HT1080 (cell line): ENCODE measurements around the gene TP53I13. TPM values are rescaled to one million over a fixed set of nuclear protein-coding genes. Genes with fewer than 3 reads are reported as not detected.

ENCODE experiments used
- DNase-seq: peaks from one replicate; pipeline ENCODE4 v3.0.0-alpha.2; 2015; ENCODE audit warnings: low read depth
- total RNA-seq: library from RNA; depleted of rRNA; stranded (reverse); fragments of >200 nt; shearing (Covaris generic); gene quantifications from 2 replicates; pipeline ENCODE4 v1.2.3, GENCODE V29; 2014

Gene TP53I13
- total RNA-seq, 1 experiment from 2014 or later = 21.9 TPM

GRCh38 chr17:29591737-29592608 is 23.5 kb downstream of the TP53I13 start:
- peak; percentile 91 for DNase-seq

DNA sequence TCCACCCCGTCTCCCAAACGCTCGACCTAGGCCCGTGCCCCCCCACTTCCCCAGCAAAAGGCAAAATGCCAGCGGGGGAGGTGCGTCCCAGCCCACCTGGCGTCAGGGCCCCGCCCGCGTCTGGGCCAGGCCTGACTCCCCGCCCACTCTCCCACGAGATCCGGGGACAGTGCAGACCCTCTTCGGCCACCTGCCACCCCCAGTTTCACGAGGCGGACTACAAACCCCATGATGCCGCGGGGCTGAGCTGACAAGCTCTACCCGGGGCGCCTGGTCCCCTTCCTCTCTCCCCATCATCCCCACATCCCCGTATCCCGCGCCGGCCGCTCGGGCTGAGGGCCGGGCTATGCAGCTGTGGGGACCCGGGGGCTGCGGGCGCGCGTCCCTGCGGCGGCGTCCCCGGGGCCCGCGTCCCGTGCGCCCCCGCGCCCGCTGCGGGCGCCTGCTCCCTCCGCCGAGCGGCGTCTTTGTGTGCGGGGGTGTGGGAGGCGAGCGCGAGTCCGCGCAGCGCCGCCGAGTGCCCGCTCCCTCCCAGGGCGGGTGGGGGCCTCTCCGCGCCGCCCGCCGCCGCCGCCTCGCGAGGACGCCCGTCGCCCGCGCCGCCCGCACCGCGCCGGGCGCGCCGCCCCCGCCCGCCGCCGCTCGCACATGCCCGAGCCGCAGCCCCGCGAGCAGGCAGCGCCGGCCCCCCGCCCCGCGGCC is 24.5 kb downstream of the TP53I13 start, which contains the start of gene ANKRD13B:
Gene ANKRD13B, plus strand, starts transcription at position 283 of the 702 bp plus-strand sequence. CDS start 490 bp downstream, outside the sequence.
- DNase-seq = peak; percentile 35

DNA sequence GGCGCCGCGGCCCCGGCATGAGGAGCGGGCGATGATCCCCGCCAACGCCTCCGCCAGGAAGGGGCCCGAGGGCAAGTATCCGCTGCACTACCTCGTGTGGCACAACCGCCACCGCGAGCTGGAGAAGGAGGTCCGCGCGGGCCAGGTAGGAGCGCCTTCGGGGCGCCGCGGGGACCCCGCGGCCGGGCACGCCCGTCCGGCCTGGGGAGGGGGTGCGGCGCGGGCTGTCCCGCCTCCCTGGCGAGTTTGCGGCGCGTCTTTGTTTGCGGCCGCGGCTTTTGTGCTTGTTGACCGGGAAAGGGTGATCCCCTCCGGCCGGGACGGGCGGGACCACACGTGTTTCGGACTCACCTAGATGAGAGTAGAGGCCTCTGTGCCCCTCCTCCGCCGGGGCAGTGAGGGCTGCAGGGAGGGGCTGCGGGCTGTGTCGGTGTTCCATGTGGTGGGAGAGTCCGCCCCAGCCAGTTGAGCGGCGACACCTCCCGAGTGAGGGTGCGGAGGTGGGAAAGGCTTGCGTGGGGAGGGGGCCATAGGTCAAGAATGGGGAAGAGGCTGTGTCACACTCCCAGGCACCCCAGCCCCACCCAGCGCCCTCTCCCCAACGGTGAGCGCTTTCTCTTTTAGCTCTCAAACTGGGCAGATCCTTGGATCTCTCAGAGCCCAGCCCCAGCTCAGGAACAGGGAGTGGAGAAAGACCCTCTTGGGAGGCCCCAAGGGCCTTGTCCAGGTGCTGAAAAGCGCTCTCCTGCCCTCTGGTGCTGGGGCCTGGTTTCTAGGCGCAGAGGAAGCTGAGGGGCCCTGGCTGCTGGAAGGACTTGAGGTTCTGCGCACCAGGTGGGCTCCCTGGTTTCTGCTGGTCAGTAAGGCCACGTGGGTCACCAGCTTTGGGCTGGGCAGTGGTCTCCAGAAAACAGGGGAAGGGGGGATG is 25.4 kb downstream of the TP53I13 start:
- DNase-seq = no peak

GRCh38 chr17:29594519-29595090 is 26.1 kb downstream of the TP53I13 start:
- DNase-seq = no peak

GRCh38 chr17:29595107-29595942 is 26.8 kb downstream of the TP53I13 start:
- DNase-seq = peak; percentile 64

DNA sequence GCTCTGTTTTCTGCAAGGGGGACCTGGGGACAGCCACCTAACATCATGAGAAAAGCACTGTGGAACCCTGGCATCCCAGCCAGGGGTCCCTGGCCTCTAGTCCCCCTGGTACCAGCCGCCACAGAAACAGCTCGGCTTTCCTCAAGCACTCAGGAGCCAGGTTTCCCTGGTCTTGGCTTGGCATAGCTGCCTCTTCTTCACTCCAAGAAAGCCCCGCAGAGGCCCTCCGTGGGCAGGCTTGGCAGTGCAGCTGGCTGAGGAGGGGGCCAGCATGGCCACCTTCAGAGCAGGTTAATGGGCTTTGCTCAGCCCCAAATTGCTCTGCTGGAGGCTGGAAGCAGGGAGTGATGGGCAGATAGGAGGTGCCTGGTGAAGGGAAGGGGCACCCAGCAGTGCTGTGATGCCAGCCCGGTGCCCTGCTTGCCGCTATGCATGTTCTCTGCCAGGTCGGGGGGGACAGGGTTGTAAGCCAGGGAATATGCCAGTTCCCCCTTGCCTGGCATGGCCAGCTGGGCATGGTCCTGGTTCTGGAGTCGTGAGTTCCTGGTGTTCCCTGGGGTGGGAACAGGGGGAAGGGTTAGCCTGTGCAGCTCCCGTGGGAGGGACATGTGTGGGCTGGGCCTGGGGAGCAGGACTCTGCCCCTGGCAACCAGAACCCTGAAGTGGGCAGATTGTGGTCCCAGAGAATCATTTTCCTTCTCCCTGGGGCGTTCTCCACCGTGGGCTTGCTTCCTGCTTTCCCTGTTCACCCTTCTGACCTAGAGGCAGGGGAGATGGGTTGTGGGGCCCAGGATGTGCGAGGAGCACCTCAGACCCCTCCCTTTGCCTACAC is 27.7 kb downstream of the TP53I13 start:
- DNase-seq = no peak

DNA sequence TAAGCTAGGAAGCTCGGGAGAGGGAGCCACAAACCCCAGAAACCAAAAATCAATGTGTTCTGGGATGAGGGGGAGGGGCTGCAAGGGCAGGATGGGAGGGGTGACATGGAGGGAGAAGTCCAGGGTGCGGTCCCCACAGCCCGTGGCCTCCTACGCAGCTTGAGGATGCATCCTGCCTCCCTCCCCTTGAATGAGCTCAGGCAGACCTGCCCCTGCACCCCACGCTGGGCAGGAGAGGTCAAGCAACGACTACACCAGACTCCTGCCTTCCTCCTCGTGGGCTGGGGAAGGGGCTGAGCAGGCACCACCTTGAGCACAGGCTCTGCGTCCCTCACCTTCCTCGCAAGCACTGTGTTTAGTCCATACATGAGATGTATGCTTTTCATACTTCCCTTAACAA is 28.3 kb downstream of the TP53I13 start:
- no peak for DNase-seq

DNA sequence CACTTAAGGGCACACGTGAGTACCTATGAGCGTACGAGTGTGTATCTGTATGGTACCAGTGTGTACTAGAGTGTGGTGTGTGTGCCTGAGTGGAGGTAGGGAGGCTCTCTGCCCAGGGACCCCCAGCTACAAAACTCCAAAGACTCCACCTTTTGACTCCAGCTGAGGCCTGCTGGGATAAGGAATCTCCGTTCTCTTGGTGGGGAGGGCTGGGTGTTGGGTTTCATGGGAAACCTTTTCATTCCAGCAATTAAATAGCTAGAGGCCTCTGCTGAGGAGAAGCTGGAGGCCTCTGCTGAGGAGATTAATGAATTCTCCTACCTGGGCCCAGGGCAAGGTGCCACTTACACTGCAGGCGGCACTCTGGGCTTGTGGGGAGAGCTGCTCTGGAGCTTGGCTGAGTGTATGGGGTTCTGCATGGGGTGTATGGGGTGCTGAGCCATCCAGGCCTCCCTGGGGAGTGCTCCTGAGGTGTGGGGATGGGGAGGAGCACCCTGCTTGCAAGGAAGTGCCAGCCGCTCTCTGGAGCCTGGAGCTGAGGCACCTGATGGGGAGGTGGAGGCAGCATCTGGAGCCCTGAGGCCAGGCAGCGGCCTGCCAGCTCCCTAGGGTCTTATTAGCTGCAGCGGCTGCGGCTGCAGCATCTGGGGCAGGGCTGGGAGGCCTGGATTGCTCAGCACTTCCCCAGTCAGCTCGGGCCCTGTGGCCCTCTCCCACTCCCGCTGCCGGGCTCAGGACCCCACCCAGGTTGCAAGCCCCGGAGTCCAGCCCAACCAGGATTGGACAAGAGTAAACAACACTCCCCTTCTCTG is 29.1 kb downstream of the TP53I13 start:
- DNase-seq = no peak

DNA sequence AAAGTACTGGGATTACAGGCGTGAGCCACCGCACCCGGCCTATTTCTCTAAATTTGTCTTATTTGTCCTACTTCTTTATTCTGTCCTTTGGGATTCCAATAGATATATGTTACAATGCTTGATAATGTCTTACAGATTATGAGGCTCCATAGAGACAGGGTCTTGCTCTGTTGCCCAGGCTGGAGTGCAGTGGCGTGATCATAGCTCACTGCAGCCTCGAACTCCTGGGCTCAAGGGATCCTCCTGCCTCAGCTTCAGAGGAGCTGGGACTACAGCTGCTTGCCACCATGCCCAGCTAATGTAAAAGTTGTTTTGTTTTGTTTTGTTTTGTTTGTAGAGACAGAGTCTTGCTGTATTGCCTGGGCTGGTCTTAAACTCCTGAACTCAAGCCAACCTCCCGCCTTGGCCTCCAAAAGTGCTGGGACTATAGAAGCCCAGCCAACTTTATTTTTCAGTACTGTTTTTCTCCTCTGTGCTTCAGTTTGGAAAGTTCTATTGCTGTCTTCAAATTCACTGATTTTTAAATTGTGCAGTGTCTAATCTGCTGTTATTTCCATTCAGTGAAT is 34.7 kb downstream of the TP53I13 start:
- no peak for DNase-seq

GRCh38 chr17:29607557-29608195 is 39.2 kb downstream of the TP53I13 start:
- no peak for DNase-seq

DNA sequence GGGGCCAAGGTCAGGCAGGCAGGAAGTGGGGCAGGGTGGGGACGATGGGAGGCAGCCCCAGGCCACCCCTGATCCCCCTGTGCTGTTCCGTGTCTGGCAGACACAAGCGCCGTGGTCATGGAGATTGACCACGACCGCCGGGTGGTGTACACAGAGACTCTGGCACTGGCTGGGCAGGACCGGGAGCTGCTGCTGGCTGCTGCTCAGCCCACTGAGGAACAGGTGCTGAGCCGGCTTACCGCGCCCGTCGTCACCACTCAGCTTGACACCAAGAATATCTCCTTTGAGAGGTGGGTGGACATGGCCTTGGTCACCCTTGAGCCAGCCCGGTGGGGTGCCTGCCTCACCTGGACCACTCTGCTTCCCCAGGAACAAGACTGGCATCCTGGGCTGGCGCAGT is 40.5 kb downstream of the TP53I13 start:
- no peak for DNase-seq

DNA sequence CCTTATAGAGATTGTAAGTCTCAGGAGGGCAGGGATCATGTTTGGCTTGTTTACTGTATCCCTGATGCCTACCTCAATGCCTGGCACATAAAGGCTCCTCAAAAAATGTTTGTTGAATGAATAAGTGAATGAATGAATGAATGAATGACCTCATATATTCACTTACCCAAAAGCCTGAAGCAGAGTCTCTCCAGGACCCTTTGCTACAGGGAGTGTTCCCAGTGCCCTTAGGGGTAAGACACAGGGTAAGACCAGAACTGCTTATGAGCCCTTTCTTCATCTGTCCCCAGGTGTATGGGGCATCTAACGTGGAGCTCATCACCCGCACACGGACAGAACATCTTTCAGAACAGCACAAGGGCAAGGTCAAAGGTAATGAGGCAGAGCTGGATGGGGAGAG is 41.9 kb downstream of the TP53I13 start:
- no peak for DNase-seq

GRCh38 chr17:29611351-29612093 is 43.0 kb downstream of the TP53I13 start:
- no peak for DNase-seq

- DNase-seq = no peak
Measured at GRCh38 chr17:29612094-29612403, 43.5 kb downstream of the TP53I13 start.

DNA sequence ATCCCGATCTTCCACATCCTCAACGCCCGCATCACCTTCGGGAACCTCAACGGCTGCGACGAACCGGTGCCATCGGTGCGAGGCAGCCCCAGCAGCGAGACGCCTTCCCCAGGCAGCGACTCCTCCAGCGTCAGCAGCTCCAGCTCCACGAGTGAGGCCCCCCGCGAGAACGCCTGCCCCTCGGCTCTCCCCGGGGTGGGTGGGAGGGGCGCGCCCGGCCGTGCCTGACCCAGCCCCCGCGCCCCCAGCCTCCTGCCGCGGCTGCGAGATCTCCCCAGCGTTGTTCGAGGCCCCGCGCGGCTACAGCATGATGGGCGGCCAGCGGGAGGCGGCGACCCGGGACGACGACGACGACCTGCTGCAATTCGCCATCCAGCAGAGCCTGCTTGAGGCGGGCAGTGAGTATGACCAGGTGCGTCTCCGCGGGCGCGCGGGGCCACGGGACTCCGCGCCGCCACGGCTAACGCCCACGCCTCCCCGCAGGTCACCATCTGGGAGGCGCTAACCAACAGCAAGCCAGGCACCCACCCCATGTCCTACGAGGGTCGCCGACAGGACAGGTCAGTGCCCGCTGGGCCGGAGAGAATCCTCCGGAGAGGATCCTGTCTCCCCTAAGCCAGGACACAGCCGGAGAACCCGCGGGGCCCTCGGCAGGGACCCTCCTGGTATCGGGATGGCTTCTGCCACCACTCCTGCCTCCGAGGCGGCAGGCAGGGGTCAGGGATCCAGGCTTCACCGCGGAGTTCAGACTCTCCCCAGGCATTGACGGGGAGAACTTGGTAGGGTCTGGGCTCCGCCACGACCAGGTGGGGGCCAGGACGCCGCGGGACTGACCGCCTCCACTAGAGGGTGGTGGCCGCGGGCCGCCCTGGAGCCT is 44.1 kb downstream of the TP53I13 start:
- DNase-seq = no peak

- DNase-seq = no peak
Measured at GRCh38 chr17:29613352-29613837, 44.9 kb downstream of the TP53I13 start.
